Stimulated activated CD4-positive, alpha-beta T cell treated with anti-CD3 and anti-CD28 coated beads, TNF-alpha, amount 100 ng/mL, for 1 hour (primary cell): ENCODE data around the gene HRH4.

ENCODE experiments used
- DNase-seq, 3 donors: peaks; one replicate each; pipeline ENCODE4 v3.0.0-alpha.2; 2020; ENCODE audit warnings: low read depth in 3 of 3, low spot score in 1 of 3

The HRH4 gene

DNA sequence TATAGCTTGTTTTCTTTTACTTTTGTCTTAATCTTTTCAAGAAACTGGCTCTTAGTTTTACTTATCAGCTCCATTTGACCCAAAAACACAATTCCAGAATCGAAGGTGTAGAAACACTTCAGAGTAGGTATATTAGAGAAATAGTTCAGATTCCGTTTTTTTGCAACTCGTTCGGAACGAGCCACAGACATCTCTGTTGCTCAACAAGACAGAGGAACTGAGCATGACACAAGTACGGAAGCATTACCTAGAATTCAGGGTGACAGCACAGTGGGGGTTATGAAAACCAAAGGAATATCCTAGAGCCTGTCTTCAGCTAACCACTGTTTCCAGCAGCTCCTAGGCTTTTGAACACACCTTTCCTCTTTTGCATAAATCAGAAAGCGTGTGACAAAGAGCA lies 5.0 kb downstream of the HRH4 start:
- DNase-seq: no peak

DNA sequence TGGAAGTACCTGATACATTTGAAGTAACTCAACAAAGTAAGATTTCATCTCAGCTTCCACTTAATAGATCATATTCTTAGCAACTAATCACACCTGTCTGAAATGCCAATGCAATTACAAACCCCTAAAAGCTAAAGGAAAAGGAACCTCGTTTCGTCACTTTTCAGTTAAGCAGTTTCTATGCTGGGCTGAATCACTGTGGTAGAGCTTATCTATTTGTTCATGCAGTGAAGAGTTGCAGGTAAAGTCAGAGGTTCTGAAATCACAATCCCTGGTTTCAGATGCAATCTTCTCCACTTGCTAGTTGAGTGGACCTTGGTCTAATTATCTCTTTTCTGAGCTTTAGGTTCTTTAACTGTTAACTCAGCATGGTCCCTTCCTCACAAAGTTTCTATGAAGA lies 6.3 kb downstream of the HRH4 start:
- no peak for DNase-seq

DNA sequence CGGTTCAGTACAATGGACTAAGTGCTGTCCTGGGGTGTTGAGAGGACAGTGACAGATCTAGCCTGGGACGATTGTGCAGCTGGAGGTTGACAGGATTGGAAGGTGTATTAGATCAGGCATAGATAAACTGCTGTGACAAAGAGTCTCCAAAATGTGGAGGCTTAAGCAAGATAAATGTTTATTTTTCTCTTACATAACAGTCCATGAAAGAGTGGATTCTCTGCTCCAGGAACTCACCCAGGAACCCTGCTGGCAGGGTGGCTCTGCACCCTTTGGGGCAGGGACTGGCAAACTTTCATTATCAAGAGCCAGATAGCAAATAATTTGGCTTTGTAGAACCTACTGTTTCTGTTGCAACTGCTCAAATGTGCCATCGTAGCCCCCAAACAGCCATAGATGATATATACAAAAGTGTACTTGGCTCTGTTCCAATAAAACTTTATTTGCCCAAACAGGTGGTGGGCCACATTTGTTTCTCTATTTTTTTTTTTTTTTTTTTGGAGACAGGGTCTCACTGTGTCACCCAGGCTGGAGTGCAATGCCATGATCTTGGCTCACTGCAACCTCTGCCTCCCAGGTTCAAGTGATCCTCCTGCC lies 9.7 kb downstream of the HRH4 start:
- no peak for DNase-seq

DNA sequence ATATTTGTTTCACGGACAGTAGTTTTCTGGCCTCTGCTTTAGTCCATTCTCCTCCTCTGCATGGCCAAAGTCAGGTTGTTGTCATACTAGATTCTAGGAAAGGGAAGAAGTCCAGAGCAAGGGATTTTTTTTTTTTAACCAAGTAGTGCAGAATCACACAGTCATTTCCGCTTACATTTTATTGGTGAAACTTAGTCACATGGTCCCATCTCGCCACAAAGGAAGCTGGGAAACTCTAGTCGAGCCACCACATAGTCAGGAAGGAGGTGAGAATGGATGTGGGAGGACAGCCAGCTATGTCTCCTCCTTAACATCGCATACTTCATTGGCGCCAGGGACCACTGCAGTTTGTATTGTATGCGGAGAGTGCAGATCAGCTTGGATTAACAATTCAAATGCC lies 10.4 kb downstream of the HRH4 start:
- DNase-seq: no peak

DNA sequence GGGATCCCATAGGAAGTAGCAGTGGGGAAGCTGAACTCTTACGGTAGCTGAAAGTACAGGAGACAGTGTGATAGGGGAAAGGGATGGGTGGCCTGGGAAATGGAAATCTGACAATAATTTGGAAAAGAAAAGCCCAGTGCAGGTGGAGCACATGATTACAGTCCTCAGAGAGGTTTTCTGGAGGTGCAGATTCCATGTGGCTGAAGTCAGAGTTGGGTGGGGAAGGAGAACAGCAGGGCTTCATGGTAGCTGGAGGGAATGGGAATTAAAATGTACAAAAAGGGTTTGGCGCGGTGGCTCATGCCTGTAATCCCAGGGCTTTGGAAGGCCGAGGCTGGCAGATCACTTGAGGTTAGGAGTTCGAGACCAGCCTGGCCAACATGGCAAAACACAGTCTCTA lies 12.2 kb downstream of the HRH4 start:
- DNase-seq: no peak

DNA sequence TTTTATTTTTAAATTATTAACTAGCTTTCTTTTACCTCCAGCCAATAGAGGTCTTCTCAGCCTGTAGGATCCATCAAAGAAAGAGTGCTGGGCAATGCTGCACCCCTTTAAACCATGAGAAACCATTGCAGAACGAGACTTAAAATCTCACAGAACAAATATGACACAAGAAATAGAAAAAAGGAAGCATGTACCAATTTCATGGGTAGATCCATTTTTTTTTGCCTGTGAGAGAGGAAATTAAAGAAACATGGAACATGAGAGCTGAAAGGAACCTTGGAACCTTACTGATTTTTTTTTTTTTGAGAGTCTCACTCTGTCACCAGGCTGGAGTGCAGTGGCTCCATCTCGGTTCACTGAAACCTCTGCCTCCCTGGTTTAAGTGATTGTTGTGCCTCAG lies 14.0 kb downstream of the HRH4 start:
- no peak for DNase-seq

DNA sequence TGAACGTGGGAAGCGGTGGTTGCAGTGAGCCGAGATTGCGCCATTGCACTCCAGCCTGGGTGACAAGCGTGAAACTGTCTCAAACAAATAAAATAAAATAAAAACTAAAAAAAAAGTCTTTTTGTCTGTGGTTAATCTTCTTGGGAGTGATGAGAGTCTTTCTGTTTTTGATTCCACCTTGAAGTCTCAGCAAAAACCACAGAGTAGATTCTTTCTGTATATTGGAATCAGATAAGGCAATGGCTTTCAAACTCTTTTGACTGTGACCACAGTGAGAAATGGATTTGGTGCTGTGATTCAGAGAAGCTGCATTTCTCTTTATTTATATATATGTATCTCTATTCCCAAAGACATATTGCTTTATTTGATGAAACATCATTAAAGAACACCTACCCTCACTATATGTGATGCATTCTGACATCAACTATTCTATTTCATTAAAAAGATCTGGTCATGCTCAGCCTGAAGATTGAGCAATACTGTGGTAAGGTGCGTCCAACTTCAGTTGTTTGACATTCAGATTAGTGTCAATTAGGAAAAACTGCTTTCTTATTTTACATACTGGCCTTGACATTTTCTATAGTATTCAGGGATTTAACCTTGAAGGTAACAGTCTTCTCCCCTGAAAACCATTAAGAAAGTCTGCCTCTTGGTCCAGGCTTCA lies 15.6 kb downstream of the HRH4 start:
- DNase-seq: no peak

DNA sequence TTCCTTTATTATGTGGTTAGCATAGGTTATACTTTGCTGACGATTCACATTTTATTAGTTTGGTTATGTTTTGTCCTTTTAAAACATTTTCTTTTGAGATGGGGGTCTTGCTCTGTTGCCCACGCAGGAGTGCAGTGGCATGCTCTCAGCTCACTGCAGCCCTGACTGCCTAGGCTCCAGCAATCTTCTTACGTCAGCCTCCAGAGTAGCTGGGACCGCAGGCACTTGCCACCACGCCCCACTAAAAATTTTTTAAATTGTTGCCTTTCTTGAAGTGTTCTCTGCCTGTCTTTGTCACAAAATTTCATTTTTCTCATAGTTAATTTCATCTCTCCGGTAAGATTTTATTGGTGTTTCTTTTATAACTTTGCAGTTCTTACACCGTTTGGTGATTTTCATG lies 18.9 kb downstream of the HRH4 start:
- no peak for DNase-seq

DNA sequence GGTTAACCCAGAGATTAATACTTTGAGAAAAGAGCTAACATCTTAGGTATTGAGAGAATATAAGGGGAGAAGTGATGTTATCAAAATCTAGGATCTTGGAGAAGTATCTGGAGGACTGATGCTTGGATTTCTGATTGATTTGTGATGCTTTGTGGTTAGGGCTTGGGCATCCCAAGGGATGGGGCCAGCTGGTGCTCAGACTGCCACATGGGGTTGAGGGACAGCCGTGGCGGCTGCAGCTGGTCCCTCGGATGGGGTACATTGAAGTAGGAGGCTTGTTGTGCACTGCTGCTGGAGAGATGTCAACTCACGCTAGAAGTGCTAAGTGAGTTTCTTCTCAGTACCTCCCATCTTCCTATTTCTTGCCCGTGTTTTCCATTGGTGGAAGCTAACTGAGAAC lies 22.4 kb downstream of the HRH4 start:
- DNase-seq: no peak

DNA sequence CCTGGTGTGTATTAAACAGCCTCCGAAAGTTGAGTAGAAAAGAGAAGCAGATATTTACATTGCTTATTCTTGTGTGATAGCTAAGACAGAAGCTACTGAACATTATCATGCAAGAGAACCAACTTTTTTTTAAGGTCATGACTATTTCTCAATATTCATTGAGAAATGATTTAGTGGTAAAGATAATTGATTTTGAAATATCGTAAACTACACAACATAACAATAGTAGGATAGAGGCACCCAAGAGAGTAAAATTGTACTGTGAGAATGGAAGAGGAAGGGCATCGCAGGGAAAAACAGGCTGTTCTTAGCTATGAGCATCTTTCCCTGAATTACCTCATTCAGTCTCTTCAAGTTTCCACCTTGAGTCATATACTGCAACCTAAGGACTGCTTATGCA lies 25.2 kb downstream of the HRH4 start:
- DNase-seq: no peak

DNA sequence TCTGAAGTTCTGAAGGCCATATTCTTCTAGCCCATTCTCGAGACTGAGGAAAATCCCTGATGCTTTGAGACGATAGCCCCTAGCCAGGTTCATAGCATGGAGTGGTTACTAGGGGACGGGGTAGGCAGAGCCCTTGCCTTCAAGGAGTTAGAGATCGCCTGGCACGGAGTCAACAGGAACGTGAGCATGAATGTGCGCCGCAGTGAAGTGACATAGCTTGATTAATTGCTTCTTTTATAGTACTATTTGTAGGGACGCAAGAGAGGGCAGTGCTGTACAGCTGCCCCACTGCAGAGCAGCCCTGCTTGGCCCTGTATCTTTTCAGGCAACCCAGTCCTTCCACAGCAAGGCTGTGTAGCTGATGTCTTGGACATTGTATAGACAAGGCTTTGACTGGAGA lies 26.2 kb downstream of the HRH4 start:
- no peak for DNase-seq

DNA sequence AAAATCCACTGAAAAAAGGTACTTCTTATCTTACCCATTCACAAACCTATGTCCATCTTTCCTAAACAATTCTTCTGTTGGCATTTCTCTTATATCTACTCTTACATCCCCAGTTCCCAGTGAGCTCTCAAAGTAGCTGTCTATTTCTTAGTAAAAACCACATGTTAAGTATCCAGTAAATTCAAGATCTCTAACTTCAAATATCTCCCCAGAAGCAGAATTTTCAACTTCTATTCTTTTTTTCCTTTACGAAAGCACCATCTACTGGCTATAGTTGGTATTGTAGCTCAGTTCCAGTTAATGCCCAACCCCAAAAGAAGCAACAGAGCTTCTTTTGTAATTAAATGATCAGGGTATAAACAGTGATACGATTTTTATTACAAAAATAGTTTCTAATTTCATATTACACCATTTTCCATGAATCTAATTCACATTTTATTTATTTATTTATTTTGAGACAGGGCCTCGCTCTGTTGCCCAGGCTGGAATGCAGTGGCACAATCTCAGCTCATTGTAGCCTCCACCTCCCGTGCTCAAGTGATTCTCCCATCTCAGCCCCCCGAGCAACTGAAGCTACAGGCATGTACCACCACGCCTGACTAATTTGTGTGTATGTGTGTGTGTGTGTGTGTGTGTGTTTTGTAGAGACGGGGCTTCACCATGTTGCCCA lies 28.5 kb downstream of the HRH4 start:
- no peak for DNase-seq

DNA sequence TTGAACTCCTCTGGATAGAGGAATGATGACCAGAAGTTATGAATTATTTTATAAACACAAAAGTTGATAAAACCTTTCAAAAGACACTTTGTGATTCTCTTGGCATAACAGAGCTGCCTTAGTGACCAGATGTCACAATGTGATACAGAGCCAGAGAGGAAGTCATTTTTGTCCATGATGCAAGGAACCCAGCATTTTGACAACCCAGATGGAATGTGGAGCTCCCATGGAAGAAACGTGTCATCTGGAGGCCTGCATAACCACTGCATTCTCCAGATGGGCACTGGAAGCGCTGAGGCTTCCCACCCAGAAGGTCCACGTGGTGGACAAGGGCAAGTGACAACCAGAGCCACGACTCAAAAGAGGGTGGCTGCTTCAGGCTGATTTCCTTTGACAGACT lies 30.1 kb downstream of the HRH4 start:
- no peak for DNase-seq

DNA sequence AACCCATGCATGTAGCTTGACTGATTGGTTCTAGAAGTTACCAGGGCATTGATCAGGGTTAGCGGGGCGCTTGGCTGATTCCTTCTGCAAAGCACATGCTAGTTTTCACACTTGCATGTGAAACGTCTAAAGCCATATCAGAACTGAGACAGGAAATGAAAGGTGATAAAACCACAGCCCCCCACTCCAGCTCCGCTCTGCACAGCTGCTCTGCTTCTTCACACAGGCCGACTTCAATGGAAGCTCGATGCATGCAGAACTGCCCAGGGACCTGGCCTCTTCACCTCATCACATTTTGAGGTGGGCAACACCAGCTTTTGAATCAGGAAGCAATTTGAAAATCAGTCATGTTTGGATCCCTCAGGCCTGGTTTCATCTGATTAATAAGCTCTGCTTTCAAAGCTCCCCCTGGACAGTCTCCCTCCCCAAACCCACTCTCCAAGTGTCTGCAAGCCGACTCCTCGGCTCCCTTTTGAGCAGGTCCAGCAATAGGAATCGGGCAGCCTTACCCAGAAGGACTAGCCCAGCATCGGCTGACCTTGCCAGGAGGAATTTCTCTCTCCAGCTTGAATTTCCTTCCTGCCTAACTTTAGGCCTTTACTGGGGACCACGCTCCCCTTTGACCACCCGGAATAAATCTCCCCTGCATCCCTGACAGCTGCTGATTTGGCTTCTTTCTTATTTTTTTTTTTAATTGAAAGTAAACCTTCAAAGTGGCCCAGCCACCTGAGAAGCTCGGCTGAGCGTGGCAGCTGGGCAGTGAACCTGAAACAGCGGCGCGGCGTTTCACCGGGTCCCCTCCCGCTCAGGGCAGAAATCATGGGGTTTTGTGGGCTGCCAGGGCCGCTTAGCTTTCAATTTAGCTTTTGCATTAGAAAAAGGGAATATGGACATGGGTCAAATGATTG lies 31.7 kb downstream of the HRH4 start:
- DNase-seq: no peak

DNA sequence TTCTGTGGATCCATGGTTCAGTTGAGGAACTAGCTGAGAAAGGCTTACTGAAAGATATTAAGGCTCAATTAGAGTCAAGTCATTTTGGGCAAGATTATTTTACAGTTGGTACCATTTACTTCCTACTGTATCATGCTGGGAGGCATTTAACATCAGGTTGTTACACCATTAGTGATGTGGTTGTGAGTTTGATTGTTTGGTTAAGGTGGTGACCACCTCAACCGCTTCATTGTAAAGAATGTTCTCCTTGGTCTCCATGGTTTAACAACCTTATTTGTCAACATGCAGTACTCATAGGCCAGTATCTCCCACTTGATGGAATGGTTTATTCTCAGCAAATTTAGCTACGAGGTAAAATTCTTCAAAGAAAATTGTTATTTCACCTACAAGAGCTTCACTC lies 34.1 kb downstream of the HRH4 start:
- no peak for DNase-seq

DNA sequence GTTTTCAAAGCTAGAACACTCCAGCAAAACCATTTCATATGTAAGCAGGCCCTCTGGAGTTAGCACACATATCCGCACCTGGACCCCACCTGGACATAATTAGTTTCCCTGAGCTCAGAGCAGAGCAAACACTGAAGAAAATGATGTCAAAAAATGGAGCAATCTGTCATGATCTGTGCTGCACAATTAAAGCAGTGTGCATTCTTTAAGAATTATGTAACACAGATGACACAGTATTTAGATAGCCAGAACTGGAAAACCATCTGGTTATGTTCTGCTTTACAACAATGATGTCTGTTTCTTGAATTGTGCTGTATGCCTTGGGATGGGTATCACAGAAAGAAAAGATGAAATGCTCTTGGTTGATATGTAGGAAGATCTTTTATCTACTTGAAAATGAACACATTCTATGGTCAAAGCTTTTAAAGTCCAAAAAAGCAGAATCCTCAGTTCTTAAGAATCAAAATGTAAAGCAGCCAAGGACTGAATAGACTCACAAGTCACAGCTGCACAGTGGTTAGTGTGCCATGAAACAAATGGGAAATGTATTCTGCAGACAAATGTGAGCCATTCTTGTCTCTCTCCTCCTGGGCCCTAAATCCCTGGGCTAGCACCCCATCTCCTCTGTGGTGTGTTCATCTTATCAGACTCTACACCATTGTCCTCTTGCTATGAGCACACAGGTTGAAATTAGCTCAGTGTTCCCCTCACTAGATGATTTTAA lies 36.8 kb downstream of the HRH4 start:
- no peak for DNase-seq

DNA sequence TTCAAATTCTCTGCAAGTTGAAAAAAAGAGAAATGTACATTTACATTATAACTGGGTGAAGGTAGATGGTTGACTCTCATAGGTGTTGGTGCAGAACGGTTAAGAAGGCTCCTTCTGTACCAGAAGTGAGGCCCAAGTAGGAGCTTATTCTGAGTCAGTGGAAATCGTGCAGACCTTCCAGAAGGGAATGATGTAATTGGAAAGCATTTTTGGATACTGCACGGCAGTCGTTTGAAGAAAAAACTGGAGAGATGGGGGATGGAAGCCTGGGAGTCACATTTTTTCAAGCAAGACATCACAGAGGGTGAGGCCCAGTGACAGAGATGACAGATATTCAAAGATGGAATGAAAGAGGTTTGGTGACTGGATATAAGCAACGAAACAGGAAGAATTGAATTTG lies 39.4 kb downstream of the HRH4 start:
- no peak for DNase-seq

DNA sequence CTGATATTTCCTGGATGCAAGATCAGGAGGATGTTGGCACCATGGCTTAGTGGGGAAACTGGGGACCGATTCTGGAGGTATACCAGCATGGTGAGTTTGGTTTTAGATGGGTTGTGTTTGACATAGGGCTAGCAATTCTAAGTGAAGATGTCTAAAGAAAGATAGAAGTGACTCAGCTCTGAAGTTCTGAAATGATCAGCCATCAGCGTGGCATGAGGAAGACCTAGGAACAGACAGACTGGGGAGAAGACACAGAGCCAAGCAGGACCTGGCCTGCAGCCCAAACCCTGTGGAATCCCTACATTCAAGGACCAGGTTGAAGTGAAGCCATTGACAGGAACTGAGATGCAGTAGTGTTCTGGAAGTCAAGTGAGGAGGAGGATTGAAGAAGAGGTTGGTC lies 39.8 kb downstream of the HRH4 start:
- DNase-seq: no peak

DNA sequence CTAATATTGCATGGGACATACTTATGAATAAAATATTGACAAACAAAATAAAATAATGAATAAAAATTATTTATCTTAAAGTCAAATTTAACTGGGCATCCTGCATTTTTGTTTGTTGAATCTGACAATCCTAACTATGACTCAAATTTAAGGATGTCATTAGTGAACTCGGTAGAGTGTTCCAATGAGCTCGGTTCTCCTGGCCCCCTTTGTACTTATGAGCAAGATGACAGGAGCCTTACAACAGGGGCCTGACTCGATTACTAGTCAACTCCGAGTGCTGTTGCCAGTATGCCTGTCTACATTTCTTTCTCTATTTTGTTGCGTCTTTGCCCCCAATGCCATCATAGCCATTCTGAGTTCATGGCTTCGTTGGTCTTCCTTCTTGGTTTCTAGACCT lies 40.3 kb downstream of the HRH4 start:
- DNase-seq: no peak

DNA sequence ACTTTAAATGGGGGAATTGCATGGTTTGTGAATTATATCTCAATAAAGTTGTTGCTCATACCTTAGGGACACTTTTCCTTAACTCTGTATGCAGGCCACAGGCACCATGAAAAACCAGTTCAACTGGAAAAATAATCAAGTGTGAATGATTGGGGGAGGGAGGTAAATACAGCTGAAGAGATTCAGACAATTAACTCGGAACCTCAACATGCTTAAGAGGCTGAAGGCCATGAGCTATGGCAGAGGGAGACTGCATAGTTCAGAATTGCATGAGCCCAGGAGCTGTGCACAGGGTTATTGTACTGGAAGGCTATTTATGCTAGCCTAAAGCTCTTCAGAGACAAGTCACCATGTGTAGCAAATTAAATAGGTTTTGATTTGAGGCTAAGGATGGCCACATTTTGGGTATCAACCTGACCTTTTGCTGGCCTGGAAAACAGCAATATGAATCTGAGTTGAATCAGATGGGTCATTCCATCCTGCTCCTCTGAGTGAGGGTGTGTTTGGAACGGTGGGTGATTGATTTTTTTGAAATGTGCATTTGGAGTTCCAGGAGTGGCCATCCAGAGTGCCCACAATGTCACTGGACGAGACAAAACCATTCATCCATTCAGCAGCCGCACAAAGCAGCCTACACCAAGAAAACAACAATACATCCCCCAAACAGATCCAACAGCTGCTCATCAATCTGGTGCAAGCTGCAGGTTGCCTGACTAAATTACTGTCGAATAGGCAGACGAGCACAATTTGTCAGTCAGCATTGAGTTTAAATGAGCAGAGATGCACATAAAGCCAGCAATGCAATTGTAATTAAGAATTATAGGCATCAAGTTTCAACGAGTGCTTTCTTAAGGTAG lies 42.5 kb downstream of the HRH4 start:
- no peak for DNase-seq
